ENCODE measurements around the gene FCHSD2. TPM values are rescaled to one million over a fixed set of nuclear protein-coding genes. Genes with fewer than 3 reads are reported as not detected.

Gene FCHSD2
- total and polyA plus RNA-seq, 9 of the 15 experiments (the other 6 are each of a cell fraction or from before 2014, with no cell fraction given), result 1.8 to 14.7 (median 6.4) TPM

GRCh38 chr11:72787216-72788104 lies 354.7 kb downstream of the FCHSD2 start:
- in situ Hi-C loops (cut with MboI), result no loop called here
- H3K4me3 ChIP-seq, result peak overlapping the region; percentile 8; the same call in 1 of the 2 replicates
- intact Hi-C loops (cut with micrococcal nuclease), result no loop called here
- H3K9ac ChIP-seq (ENCODE audit: insufficient read depth in 1 of 2, low read depth in 2 of 2, low read length in 2 of 2), result peak overlapping the region; percentile 73 to 84
- DNase-seq (ENCODE audit: extremely low read depth in 1 of 4, low spot score in 3 of 4) (peak; percentile 82 to 85 (median 84)), ATAC-seq (peak; percentile 95), FAIRE-seq (peak; percentile 79)
- no peaks in the 10 kb centered on the region for H4K20me1 ChIP-seq (replicated peaks; ENCODE audit: control insufficient read depth, insufficient read depth, low read length)
- H2AFZ ChIP-seq (ENCODE audit: low read depth, low read length), result peak overlapping the region; percentile 87
- H3K27ac ChIP-seq (ENCODE audit: extremely low read depth, low read depth, low read length), result peak overlapping the region; percentile 81
- H3K9me3 ChIP-seq (replicated peaks; ENCODE audit: control insufficient read depth, insufficient read depth, low read depth, low read length), result no peaks in the 10 kb centered on the region
- peaks cover 7% of the 10 kb centered on the region; the same call in 1 of the 3 replicates for H3K79me2 ChIP-seq (ENCODE audit: control insufficient read depth, insufficient read depth, low read length)
- peaks cover 1% of the 10 kb centered on the region for H3K9me1 ChIP-seq (ENCODE audit: control insufficient read depth, insufficient read depth, low read length)
- no peaks in the 10 kb centered on the region for H3K27me3 ChIP-seq (ENCODE audit: control insufficient read depth in 2 of 2, insufficient read depth in 2 of 2, low read length in 2 of 2)
- no TSS peak for BruUV-seq (replicated peaks)
- WGBS (ENCODE audit: insufficient coverage, low coverage, missing lambda C conversion rate), result 7% methylated on average over 14 of the region's 16 CpGs
- peak overlapping the region; percentile 74 for H3K4me2 ChIP-seq (ENCODE audit: insufficient read depth, low read length)
- ChIA-PET POLR2A (interaction anchor here (0.6 to 2.0 kb wide), 9 partner anchors 10 to 453 kb away, joined by 3 to 36 read pairs (median 3); no protein-coding TSS in a partner anchor), CTCF (ENCODE audit: low intra/inter-chr PET ratio) (no interaction called here)
- H3K36me3 ChIP-seq (ENCODE audit: control insufficient read depth, insufficient read depth, low read length), result no peaks in the 10 kb centered on the region
- peaks cover 35 to 49% of the 10 kb centered on the region in 2 experiments for H3K4me1 ChIP-seq (replicated peaks in 1 of 2; ENCODE audit: control insufficient read depth in 2 of 2, insufficient read depth in 2 of 2, low read length in 2 of 2)
- TF ChIP-seq CXXC5 (CRISPR knock-in tag; IDR thresholded peaks at IDR 0.05), result peak; percentile 72
- no peak for TF ChIP-seq ZBTB12 (CRISPR knock-in tag; IDR thresholded peaks at IDR 0.05)
- peak; percentile 90 for TF ChIP-seq PRDM10 (IDR thresholded peaks at IDR 0.05; ENCODE audit: partially characterized antibody)
- peak; percentile 40 for TF ChIP-seq PHF20 (IDR thresholded peaks at IDR 0.05; ENCODE audit: partially characterized antibody)
- TF ChIP-seq ZKSCAN1 (IDR thresholded peaks at IDR 0.05; ENCODE audit: low read depth, low read length), result 0 out of 2 replicates have a peak, but pooled peaks have one; percentile 1
- no peak for TF ChIP-seq ATF1 (CRISPR knock-in tag; IDR thresholded peaks at IDR 0.05)
- TF ChIP-seq ATF1 (tag; IDR thresholded peaks at IDR 0.05), result peak; percentile 45; the same call in 1 of the 2 replicates
- TF ChIP-seq CUX1 (CRISPR knock-in tag; IDR thresholded peaks at IDR 0.05), result peak; percentile 72; the same call in 1 of the 2 replicates
- TF ChIP-seq ATF7 (IDR thresholded peaks at IDR 0.05), result peak; percentile 29; the same call in 1 of the 2 replicates

Data from K562 (cell line).